ENCODE results near the gene GORASP2. TPM values are rescaled to one million over a fixed set of nuclear protein-coding genes. Genes with fewer than 3 reads are reported as not detected.

GORASP2 gene
- total RNA-seq, 4 donors from 2014 or later: 45.8 to 66.1 (median 56.5) TPM

- no peaks in the 10 kb centered on the region for H3K4me1 ChIP-seq
- H3K4me3 ChIP-seq: no peak overlapping the region
- no peaks in the 10 kb centered on the region for H3K27me3 ChIP-seq
- intact Hi-C loops (cut with DNase I): no loop called here
- no peaks in the 10 kb centered on the region for H3K9me3 ChIP-seq
- DNase-seq: no peak
- no peaks in the 10 kb centered on the region for H3K36me3 ChIP-seq
- no peak overlapping the region for H3K27ac ChIP-seq
- TF ChIP-seq CTCF (IDR thresholded peaks at IDR 0.05) (no peak), POLR2A (IDR thresholded peaks at IDR 0.05) (no peak)
- WGBS, 2 donors: 14 to 40% methylated on average over 1 of the region's 1 CpG
Measured at GRCh38 chr2:170886386-170886785, 42.7 kb upstream of the GORASP2 start.

- DNase-seq: no peak
- intact Hi-C loops (cut with DNase I): no loop called here
Measured at GRCh38 chr2:170887496-170887895, 41.6 kb upstream of the GORASP2 start.

GRCh38 chr2:170887896-170888295 is 41.2 kb upstream of the GORASP2 start:
- DNase-seq: no peak
- 31 to 36% methylated on average over 3 of the region's 3 CpGs for WGBS, 2 donors
- no peaks in the 10 kb centered on the region for H3K9me3 ChIP-seq
- no peak overlapping the region for H3K4me3 ChIP-seq
- intact Hi-C loops (cut with DNase I): no loop called here
- H3K36me3 ChIP-seq: no peaks in the 10 kb centered on the region
- H3K27me3 ChIP-seq: no peaks in the 10 kb centered on the region
- H3K27ac ChIP-seq: no peak overlapping the region
- TF ChIP-seq POLR2A (IDR thresholded peaks at IDR 0.05) (no peak), CTCF (IDR thresholded peaks at IDR 0.05) (no peak)
- H3K4me1 ChIP-seq: no peaks in the 10 kb centered on the region

More at GRCh38 chr2:170887496-170887895, 41.6 kb upstream of the GORASP2 start:
- no peaks in the 10 kb centered on the region for H3K9me3 ChIP-seq
- H3K4me1 ChIP-seq: no peaks in the 10 kb centered on the region
- no peaks in the 10 kb centered on the region for H3K36me3 ChIP-seq
- no peaks in the 10 kb centered on the region for H3K27me3 ChIP-seq
- TF ChIP-seq CTCF (IDR thresholded peaks at IDR 0.05) (no peak), POLR2A (IDR thresholded peaks at IDR 0.05) (no peak)
- H3K27ac ChIP-seq: no peak overlapping the region
- no peak overlapping the region for H3K4me3 ChIP-seq

GRCh38 chr2:170891893-170892292 is 37.2 kb upstream of the GORASP2 start:
- no peak overlapping the region for H3K4me3 ChIP-seq
- H3K27ac ChIP-seq: no peak overlapping the region
- H3K36me3 ChIP-seq: no peaks in the 10 kb centered on the region
- intact Hi-C loops (cut with DNase I): no loop called here
- WGBS, 2 donors: 82 to 89% methylated on average over 4 of the region's 4 CpGs
- no peak for TF ChIP-seq POLR2A (IDR thresholded peaks at IDR 0.05)
- no peak for TF ChIP-seq CTCF (IDR thresholded peaks at IDR 0.05)
- H3K27me3 ChIP-seq: no peaks in the 10 kb centered on the region
- H3K9me3 ChIP-seq: no peaks in the 10 kb centered on the region
- no peak for DNase-seq
- H3K4me1 ChIP-seq: no peaks in the 10 kb centered on the region

- H3K9me3 ChIP-seq: no peaks in the 10 kb centered on the region
- H3K36me3 ChIP-seq: no peaks in the 10 kb centered on the region
- TF ChIP-seq CTCF (IDR thresholded peaks at IDR 0.05) (no peak), POLR2A (IDR thresholded peaks at IDR 0.05) (no peak)
- H3K4me1 ChIP-seq: no peaks in the 10 kb centered on the region
- 81 to 87% methylated on average over 8 to 9 of the region's 9 CpGs for WGBS, 2 donors
- H3K27me3 ChIP-seq: no peaks in the 10 kb centered on the region
- no peak for DNase-seq
- no peak overlapping the region for H3K27ac ChIP-seq
- intact Hi-C loops (cut with DNase I): no loop called here
- H3K4me3 ChIP-seq: no peak overlapping the region
Measured at GRCh38 chr2:170892391-170892951, 36.6 kb upstream of the GORASP2 start.
